Ovary (tissue), 3 donors: Measurements from ENCODE around the gene REEP6.

Experiments
- POLR2A ChIP-seq: fragments of 450-650 bp; IDR thresholded peaks from one replicate; pipeline ENCODE4 v1.6.1; 2017; ENCODE audit warnings: antibody characterized with exemption, mild to moderate bottlenecking, moderate library complexity
- TF ChIP-seq, protein P1 (sequence below), 3 donors: fragments of 450-650 bp in 2 of 3; fragments of 200-600 bp in 1 of 3; IDR thresholded peaks; one replicate each; pipeline versions ENCODE4 v1.5.1 to v1.8.0; 2016 to 2022; ENCODE audit warnings: antibody characterized with exemption in 3 of 3, mild to moderate bottlenecking in 1 of 3
- donor health status: DM: no; HTN: no; CAD: no.

DNA sequence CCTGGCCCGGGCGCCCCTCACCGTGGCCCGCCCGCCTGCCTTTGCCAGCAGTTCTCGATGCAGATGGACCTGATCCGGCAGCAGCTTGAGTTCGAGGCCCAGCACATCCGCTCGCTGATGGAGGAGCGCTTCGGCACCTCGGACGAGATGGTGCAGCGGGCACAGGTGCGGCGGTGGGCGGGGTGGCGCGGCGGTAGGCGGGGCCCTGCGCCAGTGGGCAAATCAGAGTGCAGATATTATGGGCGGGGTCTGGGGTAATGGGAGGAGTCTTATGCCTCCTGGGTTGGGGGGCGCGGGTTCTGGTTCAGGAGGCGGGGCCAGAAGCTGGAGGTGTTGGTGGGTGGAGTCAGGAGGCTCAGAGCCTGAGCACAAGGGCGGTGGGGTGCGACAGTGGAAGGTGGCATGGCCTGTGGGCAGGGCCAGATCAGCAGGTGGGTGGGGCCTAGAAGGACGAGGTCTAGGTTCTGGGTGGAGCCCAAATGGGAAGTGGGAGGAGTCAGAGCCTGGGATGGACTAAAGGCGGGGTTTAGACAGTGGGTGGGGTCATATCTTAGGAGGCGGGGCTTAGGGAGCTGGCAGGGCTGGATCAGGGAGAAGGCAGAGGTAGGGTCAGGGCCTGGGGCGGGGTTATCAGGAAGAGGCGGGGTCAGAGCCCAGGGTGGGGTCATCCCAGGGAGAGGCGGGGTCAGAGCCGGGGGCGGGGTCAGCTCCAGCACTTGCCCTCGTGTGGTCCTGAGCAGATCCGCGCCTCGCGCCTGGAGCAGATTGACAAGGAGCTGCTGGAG, 35.5 kb upstream of the REEP6 start:
- TF ChIP-seq, protein P1, sequence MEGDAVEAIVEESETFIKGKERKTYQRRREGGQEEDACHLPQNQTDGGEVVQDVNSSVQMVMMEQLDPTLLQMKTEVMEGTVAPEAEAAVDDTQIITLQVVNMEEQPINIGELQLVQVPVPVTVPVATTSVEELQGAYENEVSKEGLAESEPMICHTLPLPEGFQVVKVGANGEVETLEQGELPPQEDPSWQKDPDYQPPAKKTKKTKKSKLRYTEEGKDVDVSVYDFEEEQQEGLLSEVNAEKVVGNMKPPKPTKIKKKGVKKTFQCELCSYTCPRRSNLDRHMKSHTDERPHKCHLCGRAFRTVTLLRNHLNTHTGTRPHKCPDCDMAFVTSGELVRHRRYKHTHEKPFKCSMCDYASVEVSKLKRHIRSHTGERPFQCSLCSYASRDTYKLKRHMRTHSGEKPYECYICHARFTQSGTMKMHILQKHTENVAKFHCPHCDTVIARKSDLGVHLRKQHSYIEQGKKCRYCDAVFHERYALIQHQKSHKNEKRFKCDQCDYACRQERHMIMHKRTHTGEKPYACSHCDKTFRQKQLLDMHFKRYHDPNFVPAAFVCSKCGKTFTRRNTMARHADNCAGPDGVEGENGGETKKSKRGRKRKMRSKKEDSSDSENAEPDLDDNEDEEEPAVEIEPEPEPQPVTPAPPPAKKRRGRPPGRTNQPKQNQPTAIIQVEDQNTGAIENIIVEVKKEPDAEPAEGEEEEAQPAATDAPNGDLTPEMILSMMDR (IDR thresholded peaks at IDR 0.05) = no peak
- TF ChIP-seq POLR2A = no peak
